ENCODE data around the gene CARD9. TPM values are rescaled to one million over a fixed set of nuclear protein-coding genes. Genes with fewer than 3 reads are reported as not detected.

CARD9 gene
- total RNA-seq, 4 donors from 2014 or later = 2.5 to 6.9 (median 4.9) TPM

DNA sequence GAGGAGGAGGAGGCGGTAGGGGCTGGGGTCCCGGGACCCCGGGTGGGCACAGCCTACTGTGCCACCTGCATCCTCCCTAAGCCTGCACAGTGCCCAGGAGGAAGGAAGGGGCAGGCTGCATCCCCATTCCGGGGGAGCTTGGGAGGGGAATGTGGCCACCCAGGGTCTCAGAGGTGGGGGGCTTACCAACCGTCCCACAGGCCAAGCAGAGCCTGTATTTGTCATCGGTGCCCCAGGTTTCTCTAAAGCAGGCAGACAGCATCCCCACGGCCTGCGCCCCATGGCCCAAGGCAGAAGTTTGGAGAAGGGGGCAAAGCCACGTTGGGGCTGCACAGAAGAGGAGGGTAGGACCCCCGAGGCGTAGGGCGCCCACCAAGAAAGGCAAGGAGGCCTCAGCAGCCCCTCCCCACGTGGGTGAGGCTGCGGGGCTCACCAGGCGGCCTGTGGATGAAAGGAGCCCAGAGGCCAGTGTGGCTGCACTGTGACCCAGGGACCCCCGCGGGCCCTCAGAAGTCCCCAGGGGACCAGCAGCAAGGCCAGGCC, 46.6 kb downstream of the CARD9 start:
- no peak for TF ChIP-seq CTCF (IDR thresholded peaks at IDR 0.05)
- no peak for DNase-seq (ENCODE audit: low spot score)
- ATAC-seq (ENCODE audit: low FRiP score) = no peak

GRCh38 chr9:136326061-136326760, 47.3 kb downstream of the CARD9 start:
- no peak for TF ChIP-seq CTCF (IDR thresholded peaks at IDR 0.05)
- no peak for DNase-seq (ENCODE audit: low spot score)
- ATAC-seq (ENCODE audit: low FRiP score) = no peak

GRCh38 chr9:136325358-136325757, 48.1 kb downstream of the CARD9 start:
- no peak for TF ChIP-seq CTCF (IDR thresholded peaks at IDR 0.05)
- no peak for DNase-seq (ENCODE audit: low spot score)
- ATAC-seq (ENCODE audit: low FRiP score) = no peak

GRCh38 chr9:136324501-136325300, 48.8 kb downstream of the CARD9 start:
- DNase-seq (ENCODE audit: low spot score) = no peak
- no peak for ATAC-seq (ENCODE audit: low FRiP score)
- no peak for TF ChIP-seq CTCF (IDR thresholded peaks at IDR 0.05)

DNA sequence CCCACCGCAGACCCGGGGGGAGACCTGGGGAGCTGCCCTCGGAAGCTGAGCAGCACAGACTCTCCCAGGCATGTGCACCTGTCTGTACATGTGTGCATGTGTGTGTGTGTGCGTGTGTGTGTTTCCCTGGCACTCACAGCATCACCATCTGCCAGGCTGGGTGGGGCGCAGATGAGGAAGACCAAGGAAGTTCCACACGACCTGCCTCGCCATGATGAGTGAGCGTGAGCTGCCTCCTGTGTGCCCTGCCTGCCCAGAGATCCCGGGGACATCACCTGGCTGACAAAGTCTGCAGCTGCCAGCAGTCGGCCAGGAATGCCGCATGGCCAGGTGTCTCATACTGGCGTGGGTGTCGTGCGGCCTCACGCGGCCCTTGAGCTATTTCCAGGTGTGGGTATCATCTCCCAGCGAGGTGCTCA, 50.1 kb downstream of the CARD9 start:
- TF ChIP-seq CTCF (IDR thresholded peaks at IDR 0.05) = no peak
- ATAC-seq (ENCODE audit: low FRiP score) (no peak), DNase-seq (ENCODE audit: low spot score) (no peak)

DNA sequence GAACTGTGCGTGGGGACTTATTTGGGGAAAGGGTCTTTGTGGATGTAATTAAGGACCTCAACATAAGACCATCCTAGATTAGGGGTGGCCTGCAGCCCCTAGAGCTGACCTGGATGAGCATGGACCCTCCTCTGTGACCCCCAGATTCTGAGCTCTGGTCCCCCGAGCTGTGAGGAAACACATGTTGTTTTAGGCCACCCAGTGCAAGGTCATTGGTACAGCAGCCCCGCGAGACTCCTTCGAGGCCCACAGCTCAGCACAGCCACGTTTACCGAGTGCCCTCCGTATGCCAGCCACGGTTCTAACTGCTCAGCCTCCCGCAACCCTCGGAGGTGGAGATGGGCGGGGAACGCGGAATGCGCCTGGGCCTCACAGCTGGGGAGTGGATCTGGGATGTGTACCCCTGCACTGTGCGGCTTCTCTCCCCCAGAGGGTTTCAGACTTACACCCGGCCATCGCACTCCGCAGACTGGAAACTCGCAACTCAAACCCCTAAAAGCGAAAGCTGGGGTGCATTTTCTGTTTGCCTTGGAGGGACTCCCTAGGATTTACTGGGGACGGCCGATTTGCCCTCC, 50.6 kb downstream of the CARD9 start:
- DNase-seq (ENCODE audit: low spot score) = no peak
- no peak for ATAC-seq (ENCODE audit: low FRiP score)
- TF ChIP-seq CTCF (IDR thresholded peaks at IDR 0.05) = no peak
